ENCODE data around the gene FRAT2.

FRAT2 gene

GRCh38 chr10:97338041-97338440, 3.5 kb upstream of the FRAT2 start:
- Histone ChIP-seq H3K27me3 (ENCODE audit: insufficient read depth, insufficient read length) (no peaks in the 10 kb centered on the region), H3K9me3 (ENCODE audit: insufficient read depth, low read length) (no peaks in the 10 kb centered on the region), H3K4me3 (ENCODE audit: insufficient read length, low read depth) (no peak overlapping the region), H3K36me3 (ENCODE audit: insufficient read depth, insufficient read length, low read length) (no peaks in the 10 kb centered on the region), H3K9ac (ENCODE audit: insufficient read length, low read depth) (no peak overlapping the region), H3K4me1 (ENCODE audit: insufficient read depth, insufficient read length) (no peaks in the 10 kb centered on the region)
- TF ChIP-seq YY1 (IDR thresholded peaks at IDR 0.05; ENCODE audit: insufficient read depth, insufficient read length), result no peak
- no peak for DNase-seq (ENCODE audit: low read depth, low spot score)

DNA sequence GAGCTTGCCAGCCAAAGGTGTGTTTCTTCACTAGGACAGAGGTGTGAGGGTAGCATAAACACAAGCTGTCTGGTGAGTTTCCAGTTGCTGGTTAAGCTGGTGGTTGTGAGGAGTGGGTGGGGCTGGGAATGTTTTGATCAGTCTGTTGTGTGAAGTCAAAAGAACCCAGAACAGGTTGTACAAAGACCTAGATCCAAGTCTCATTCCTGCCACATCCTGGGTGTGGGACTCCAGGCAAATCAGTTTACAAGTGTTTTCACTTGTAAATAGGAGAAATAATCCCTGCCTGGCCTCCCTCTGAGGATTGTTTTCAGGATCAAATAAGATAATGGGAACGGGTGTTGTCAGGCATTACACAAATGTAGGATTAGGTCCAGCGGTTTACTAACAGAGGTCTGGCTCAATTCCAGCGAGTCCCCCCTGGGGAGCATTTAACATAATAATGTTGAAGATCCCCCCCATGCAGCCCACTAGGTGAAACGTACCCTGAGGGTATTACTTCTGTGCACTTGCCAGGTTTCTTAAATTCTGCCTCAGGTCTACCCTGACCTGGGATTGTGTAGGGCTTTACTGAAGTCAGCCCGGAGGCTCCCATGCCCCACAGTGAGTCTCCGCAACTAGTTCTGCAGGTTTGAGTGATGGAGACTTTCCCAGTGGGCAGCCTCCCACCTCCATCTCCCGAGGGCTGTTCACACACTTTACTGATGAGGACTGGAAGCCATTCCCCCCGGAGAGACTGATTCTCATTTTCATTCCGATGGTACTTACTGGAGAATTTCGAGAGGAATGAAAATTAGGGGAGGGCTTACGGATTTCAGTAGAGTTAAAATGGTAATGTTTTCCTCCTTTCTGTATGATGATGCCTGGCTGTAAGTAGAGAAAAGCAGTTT, 2.7 kb upstream of the FRAT2 start:
- TF ChIP-seq YY1 (IDR thresholded peaks at IDR 0.05; ENCODE audit: insufficient read depth, insufficient read length) (no peak), ZNF274 (IDR thresholded peaks at IDR 0.05; ENCODE audit: low read depth, low read length) (no peak), SUZ12 (IDR thresholded peaks at IDR 0.05; ENCODE audit: extremely low read depth, insufficient read depth, insufficient read length) (no peak)
- Histone ChIP-seq H3K4me3 (ENCODE audit: insufficient read length, low read depth) (peak overlapping the region; percentile 5), H3K9ac (ENCODE audit: insufficient read length, low read depth) (no peak overlapping the region), H3K9me3 (ENCODE audit: insufficient read depth, low read length) (no peaks in the 10 kb centered on the region), H3K36me3 (ENCODE audit: insufficient read depth, insufficient read length, low read length) (no peaks in the 10 kb centered on the region), H3K4me1 (ENCODE audit: insufficient read depth, insufficient read length) (no peaks in the 10 kb centered on the region), H3K27me3 (ENCODE audit: insufficient read depth, insufficient read length) (no peaks in the 10 kb centered on the region)
- peak; percentile 92 for DNase-seq (ENCODE audit: low read depth, low spot score)

- no peak for TF ChIP-seq ZNF274 (IDR thresholded peaks at IDR 0.05; ENCODE audit: low read depth, low read length)
- TF ChIP-seq YY1 (IDR thresholded peaks at IDR 0.05; ENCODE audit: insufficient read depth, insufficient read length), result no peak
- no peak for TF ChIP-seq SUZ12 (IDR thresholded peaks at IDR 0.05; ENCODE audit: extremely low read depth, insufficient read depth, insufficient read length)
- H3K27me3 ChIP-seq (ENCODE audit: insufficient read depth, insufficient read length), result no peaks in the 10 kb centered on the region
- no peaks in the 10 kb centered on the region for H3K36me3 ChIP-seq (ENCODE audit: insufficient read depth, insufficient read length, low read length)
- H3K4me3 ChIP-seq (ENCODE audit: insufficient read length, low read depth), result no peak overlapping the region
- H3K9me3 ChIP-seq (ENCODE audit: insufficient read depth, low read length), result no peaks in the 10 kb centered on the region
- DNase-seq (ENCODE audit: low read depth, low spot score), result no peak
- H3K4me1 ChIP-seq (ENCODE audit: insufficient read depth, insufficient read length), result no peaks in the 10 kb centered on the region
- H3K9ac ChIP-seq (ENCODE audit: insufficient read length, low read depth), result no peak overlapping the region
These were observed 1.9 kb upstream of the FRAT2 start for GRCh38 chr10:97336446-97336845.

GRCh38 chr10:97336006-97336405, 1.5 kb upstream of the FRAT2 start:
- Histone ChIP-seq H3K4me1 (ENCODE audit: insufficient read depth, insufficient read length) (no peaks in the 10 kb centered on the region), H3K36me3 (ENCODE audit: insufficient read depth, insufficient read length, low read length) (no peaks in the 10 kb centered on the region), H3K9ac (ENCODE audit: insufficient read length, low read depth) (no peak overlapping the region), H3K4me3 (ENCODE audit: insufficient read length, low read depth) (no peak overlapping the region), H3K9me3 (ENCODE audit: insufficient read depth, low read length) (no peaks in the 10 kb centered on the region), H3K27me3 (ENCODE audit: insufficient read depth, insufficient read length) (no peaks in the 10 kb centered on the region)
- TF ChIP-seq YY1 (IDR thresholded peaks at IDR 0.05; ENCODE audit: insufficient read depth, insufficient read length), result no peak
- no peak for TF ChIP-seq SUZ12 (IDR thresholded peaks at IDR 0.05; ENCODE audit: extremely low read depth, insufficient read depth, insufficient read length)
- no peak for TF ChIP-seq ZNF274 (IDR thresholded peaks at IDR 0.05; ENCODE audit: low read depth, low read length)
- no peak for DNase-seq (ENCODE audit: low read depth, low spot score)

GRCh38 chr10:97335188-97335619, 675 bp upstream of the FRAT2 start:
- Histone ChIP-seq H3K9ac (ENCODE audit: insufficient read length, low read depth) (peak overlapping the region; percentile 23), H3K4me3 (ENCODE audit: insufficient read length, low read depth) (peak overlapping the region; percentile 42), H3K36me3 (ENCODE audit: insufficient read depth, insufficient read length, low read length) (no peaks in the 10 kb centered on the region), H3K9me3 (ENCODE audit: insufficient read depth, low read length) (no peaks in the 10 kb centered on the region), H3K4me1 (ENCODE audit: insufficient read depth, insufficient read length) (no peaks in the 10 kb centered on the region), H3K27me3 (ENCODE audit: insufficient read depth, insufficient read length) (no peaks in the 10 kb centered on the region)
- DNase-seq (ENCODE audit: low read depth, low spot score), result no peak
- TF ChIP-seq SUZ12 (IDR thresholded peaks at IDR 0.05; ENCODE audit: extremely low read depth, insufficient read depth, insufficient read length), result no peak
- no peak for TF ChIP-seq ZNF274 (IDR thresholded peaks at IDR 0.05; ENCODE audit: low read depth, low read length)
- TF ChIP-seq YY1 (IDR thresholded peaks at IDR 0.05; ENCODE audit: insufficient read depth, insufficient read length), result no peak

- peak overlapping the region; percentile 96 for H3K9ac ChIP-seq (ENCODE audit: insufficient read length, low read depth)
- H3K4me3 ChIP-seq (ENCODE audit: insufficient read length, low read depth), result peak overlapping the region; percentile 88
- H3K27me3 ChIP-seq (ENCODE audit: insufficient read depth, insufficient read length), result no peaks in the 10 kb centered on the region
- no peak for DNase-seq (ENCODE audit: low read depth, low spot score)
- no peaks in the 10 kb centered on the region for H3K36me3 ChIP-seq (ENCODE audit: insufficient read depth, insufficient read length, low read length)
- H3K4me1 ChIP-seq (ENCODE audit: insufficient read depth, insufficient read length), result no peaks in the 10 kb centered on the region
- H3K9me3 ChIP-seq (ENCODE audit: insufficient read depth, low read length), result no peaks in the 10 kb centered on the region
- TF ChIP-seq ZNF274 (IDR thresholded peaks at IDR 0.05; ENCODE audit: low read depth, low read length), result no peak
- TF ChIP-seq YY1 (IDR thresholded peaks at IDR 0.05; ENCODE audit: insufficient read depth, insufficient read length), result no peak
- TF ChIP-seq SUZ12 (IDR thresholded peaks at IDR 0.05; ENCODE audit: extremely low read depth, insufficient read depth, insufficient read length), result no peak
These were observed 744 bp downstream of the FRAT2 start for GRCh38 chr10:97333601-97334369.

GRCh38 chr10:97333351-97333600, 1.3 kb downstream of the FRAT2 start:
- no peaks in the 10 kb centered on the region for H3K36me3 ChIP-seq (ENCODE audit: insufficient read depth, insufficient read length, low read length)
- peak overlapping the region; percentile 96 for H3K9ac ChIP-seq (ENCODE audit: insufficient read length, low read depth)
- H3K4me3 ChIP-seq (ENCODE audit: insufficient read length, low read depth), result peak overlapping the region; percentile 88
- TF ChIP-seq ZNF274 (IDR thresholded peaks at IDR 0.05; ENCODE audit: low read depth, low read length) (no peak), YY1 (IDR thresholded peaks at IDR 0.05; ENCODE audit: insufficient read depth, insufficient read length) (no peak), SUZ12 (IDR thresholded peaks at IDR 0.05; ENCODE audit: extremely low read depth, insufficient read depth, insufficient read length) (no peak)
- H3K9me3 ChIP-seq (ENCODE audit: insufficient read depth, low read length), result no peaks in the 10 kb centered on the region
- H3K4me1 ChIP-seq (ENCODE audit: insufficient read depth, insufficient read length), result no peaks in the 10 kb centered on the region
- no peaks in the 10 kb centered on the region for H3K27me3 ChIP-seq (ENCODE audit: insufficient read depth, insufficient read length)
- no peak for DNase-seq (ENCODE audit: low read depth, low spot score)
